Measurements from ENCODE around the gene RNASE13.
A peak's percentile ranks its signal among the peaks of the same experiment; 100 is the strongest.

The RNASE13 gene

GRCh38 chr14:21071225-21072030 is 36.8 kb upstream of the RNASE13 start (continued):
- peak; percentile 71 for TF ChIP-seq ZNF692 (tag by site-specific recombination; IDR thresholded peaks at IDR 0.05)
- no peak for TF ChIP-seq ZNF223 (tag by site-specific recombination; IDR thresholded peaks at IDR 0.05)
- peak; percentile 13; the same call in 1 of the 2 replicates for TF ChIP-seq YY1 (tag by site-specific recombination; IDR thresholded peaks at IDR 0.05)
- no peak for TF ChIP-seq ZNF623 (tag by site-specific recombination; IDR thresholded peaks at IDR 0.05)
- peak; percentile 82 for TF ChIP-seq ZNF600 (tag by site-specific recombination; IDR thresholded peaks at IDR 0.05)
- peak; percentile 55; the same call in 1 of the 2 replicates for TF ChIP-seq ZNF610 (tag by site-specific recombination; IDR thresholded peaks at IDR 0.05; ENCODE audit: borderline replicate concordance)
- TF ChIP-seq ZNF280D (tag by site-specific recombination; IDR thresholded peaks at IDR 0.05), result no peak
- no peak for TF ChIP-seq SETDB1 (IDR thresholded peaks at IDR 0.05; ENCODE audit: insufficient read length, low read length)
- TF ChIP-seq ZBTB44 (tag by site-specific recombination; IDR thresholded peaks at IDR 0.05), result no peak
- no peak for TF ChIP-seq OVOL3 (tag by site-specific recombination; IDR thresholded peaks at IDR 0.05)
- TF ChIP-seq PRDM10 (tag by site-specific recombination; IDR thresholded peaks at IDR 0.05), result peak; percentile 89
- peak; percentile 78; the same call in 1 of the 2 replicates for TF ChIP-seq ZBTB20 (tag by site-specific recombination; IDR thresholded peaks at IDR 0.05)
- TF ChIP-seq KLF8 (tag by site-specific recombination; IDR thresholded peaks at IDR 0.05), result peak; percentile 70; the same call in 1 of the 2 replicates
- 0 out of 2 replicates have a peak, but pooled peaks have one; percentile 21 for TF ChIP-seq ZNF639 (tag by site-specific recombination; IDR thresholded peaks at IDR 0.05)
- no peak for TF ChIP-seq ZNF324 (tag by site-specific recombination; IDR thresholded peaks at IDR 0.05)
- TF ChIP-seq ZNF112 (tag by site-specific recombination; IDR thresholded peaks at IDR 0.05), result no peak
- TF ChIP-seq ZNF311 (tag by site-specific recombination; IDR thresholded peaks at IDR 0.05; ENCODE audit: borderline replicate concordance), result no peak
- TF ChIP-seq ZBTB7A (tag by site-specific recombination; IDR thresholded peaks at IDR 0.05; ENCODE audit: low read depth), result peak; percentile 73
- TF ChIP-seq ZNF24 (tag by site-specific recombination; IDR thresholded peaks at IDR 0.05), result no peak; the same call in none of the 2 replicates
- TF ChIP-seq ZBTB1 (tag by site-specific recombination; IDR thresholded peaks at IDR 0.05), result no peak
- no peak for TF ChIP-seq ZNF664 (tag by site-specific recombination; IDR thresholded peaks at IDR 0.05)
- no peak for TF ChIP-seq ZFP37 (tag by site-specific recombination; IDR thresholded peaks at IDR 0.05)
- no peak for TF ChIP-seq ZNF776 (tag by site-specific recombination; IDR thresholded peaks at IDR 0.05; ENCODE audit: borderline replicate concordance)
- TF ChIP-seq ZNF677 (tag by site-specific recombination; IDR thresholded peaks at IDR 0.05), result no peak
- no peak for TF ChIP-seq MEIS1 (CRISPR knock-in tag; IDR thresholded peaks at IDR 0.05; ENCODE audit: borderline replicate concordance)
- no peak for TF ChIP-seq HOXA7 (CRISPR knock-in tag; IDR thresholded peaks at IDR 0.05; ENCODE audit: borderline replicate concordance)
- no peak for TF ChIP-seq ZNF221 (tag by site-specific recombination; IDR thresholded peaks at IDR 0.05; ENCODE audit: borderline replicate concordance)
- no peak for TF ChIP-seq ZNF529 (tag by site-specific recombination; IDR thresholded peaks at IDR 0.05; ENCODE audit: insufficient replicate concordance)
- no peak for TF ChIP-seq ZNF394 (tag by site-specific recombination; IDR thresholded peaks at IDR 0.05; ENCODE audit: borderline replicate concordance)

Data from HEK293 (cell line).